Effector memory CD4-positive, alpha-beta T cell (primary cell): ENCODE measurements around the gene PHEX.

Experiments used
- DNase-seq, 3 donors: peaks; one replicate each; pipeline ENCODE4 v3.0.0-alpha.2; 2020
- H3K27ac ChIP-seq: 2 replicates; pipeline ENCODE4 v1.7.0; 2013; ENCODE audit warnings: mild to moderate bottlenecking, low read length, moderate library complexity; ENCODE audit not compliant: insufficient read depth, poor library complexity, severe bottlenecking
- H3K27me3 ChIP-seq: replicated peaks from 2 replicates; pipeline ENCODE4 v1.7.0; 2013; ENCODE audit warnings: mild to moderate bottlenecking, low read length; ENCODE audit not compliant: insufficient read depth, control insufficient read depth, poor library complexity, severe bottlenecking
- H3K36me3 ChIP-seq: 2 replicates; pipeline ENCODE4 v1.7.0; 2013; ENCODE audit warnings: mild to moderate bottlenecking, low read length, moderate library complexity; ENCODE audit not compliant: control insufficient read depth, insufficient read depth
- H3K4me1 ChIP-seq: 2 replicates; pipeline ENCODE4 v1.7.0; 2013; ENCODE audit warnings: low read length, mild to moderate bottlenecking; ENCODE audit not compliant: control insufficient read depth, insufficient read depth, poor library complexity, severe bottlenecking
- H3K4me3 ChIP-seq: 2 replicates; pipeline ENCODE4 v1.7.0; 2013; ENCODE audit warnings: low read length, low read depth, mild to moderate bottlenecking; ENCODE audit not compliant: insufficient read depth, poor library complexity, severe bottlenecking
- H3K9me3 ChIP-seq: 2 replicates; pipeline ENCODE4 v1.7.0; 2013; ENCODE audit warnings: mild to moderate bottlenecking, low read length, moderate library complexity; ENCODE audit not compliant: control insufficient read depth

PHEX gene

DNA sequence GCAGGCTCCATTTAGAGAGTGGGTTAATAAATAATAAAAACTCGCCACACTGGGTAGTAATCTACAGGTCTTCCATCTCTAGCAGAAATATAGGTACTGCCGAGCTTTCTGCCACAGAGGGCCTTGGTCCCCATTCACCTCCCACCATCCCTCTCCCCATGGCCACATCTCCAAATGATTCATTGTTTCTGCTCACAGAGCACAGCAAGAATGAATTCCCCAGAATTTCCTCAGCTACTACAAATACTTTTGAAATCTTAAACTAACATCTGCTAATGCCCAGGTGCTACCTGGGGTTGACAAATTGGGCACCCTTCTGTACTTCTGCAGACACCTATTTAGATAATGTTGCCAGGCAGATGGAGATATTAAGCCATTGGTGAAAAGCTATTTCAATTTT is 5.1 kb downstream of the PHEX start:
- Histone ChIP-seq H3K36me3 (no peaks in the 10 kb centered on the region), H3K9me3 (no peaks in the 10 kb centered on the region), H3K27me3 (no peaks in the 10 kb centered on the region), H3K4me1 (no peaks in the 10 kb centered on the region), H3K27ac (no peak overlapping the region), H3K4me3 (no peak overlapping the region)
- DNase-seq = no peak

- H3K9me3 ChIP-seq = no peaks in the 10 kb centered on the region
- no peak overlapping the region for H3K27ac ChIP-seq
- no peak for DNase-seq
- H3K36me3 ChIP-seq = no peaks in the 10 kb centered on the region
- H3K27me3 ChIP-seq = no peaks in the 10 kb centered on the region
- H3K4me3 ChIP-seq = no peak overlapping the region
- no peaks in the 10 kb centered on the region for H3K4me1 ChIP-seq
Measured at GRCh38 chrX:22037911-22038537, 5.9 kb downstream of the PHEX start.

DNA sequence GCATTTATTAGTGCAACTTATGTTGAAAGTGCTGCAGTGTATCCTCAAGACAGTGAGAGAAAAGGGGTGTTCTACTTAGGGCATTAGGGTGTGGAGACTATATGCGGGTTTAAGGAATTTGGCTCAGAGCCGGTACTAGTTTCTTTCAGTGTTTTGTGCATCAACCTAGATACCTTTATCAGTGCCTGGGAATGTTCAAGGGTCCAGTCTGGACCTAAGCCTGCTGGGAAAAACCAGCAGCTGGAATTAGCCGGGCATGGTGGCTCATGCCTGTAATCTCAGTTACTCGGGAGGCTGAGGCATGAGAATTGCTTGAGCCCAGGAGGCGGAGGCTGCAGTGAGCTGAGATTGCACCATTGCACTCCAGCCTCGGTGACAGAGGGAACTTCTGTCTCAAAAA is 7.4 kb downstream of the PHEX start:
- Histone ChIP-seq H3K4me3 (no peak overlapping the region), H3K27ac (no peak overlapping the region), H3K36me3 (no peaks in the 10 kb centered on the region), H3K4me1 (no peaks in the 10 kb centered on the region), H3K27me3 (no peaks in the 10 kb centered on the region), H3K9me3 (no peaks in the 10 kb centered on the region)
- DNase-seq = no peak

DNA sequence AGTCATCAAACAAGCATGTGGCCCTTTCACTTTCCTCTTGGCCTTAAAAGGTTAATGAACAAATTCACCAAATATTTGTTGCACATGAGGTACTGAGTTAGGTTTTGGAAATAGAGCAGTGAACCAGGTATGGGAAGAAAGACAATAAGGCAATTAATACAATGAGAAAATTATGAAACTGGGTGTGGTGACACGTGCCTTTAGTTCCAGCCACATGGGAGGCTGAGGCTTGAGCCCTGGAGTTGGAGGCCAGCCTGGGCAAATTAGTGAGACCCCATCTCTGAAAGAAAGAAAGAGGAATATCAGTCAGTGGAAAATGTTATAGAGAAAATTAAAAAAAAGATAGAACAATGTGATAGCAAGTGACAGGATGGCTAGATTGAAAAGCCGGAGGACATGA is 8.1 kb downstream of the PHEX start:
- no peak overlapping the region for H3K4me3 ChIP-seq
- no peaks in the 10 kb centered on the region for H3K4me1 ChIP-seq
- H3K27ac ChIP-seq = no peak overlapping the region
- no peaks in the 10 kb centered on the region for H3K9me3 ChIP-seq
- DNase-seq = no peak
- no peaks in the 10 kb centered on the region for H3K27me3 ChIP-seq
- H3K36me3 ChIP-seq = no peaks in the 10 kb centered on the region

DNA sequence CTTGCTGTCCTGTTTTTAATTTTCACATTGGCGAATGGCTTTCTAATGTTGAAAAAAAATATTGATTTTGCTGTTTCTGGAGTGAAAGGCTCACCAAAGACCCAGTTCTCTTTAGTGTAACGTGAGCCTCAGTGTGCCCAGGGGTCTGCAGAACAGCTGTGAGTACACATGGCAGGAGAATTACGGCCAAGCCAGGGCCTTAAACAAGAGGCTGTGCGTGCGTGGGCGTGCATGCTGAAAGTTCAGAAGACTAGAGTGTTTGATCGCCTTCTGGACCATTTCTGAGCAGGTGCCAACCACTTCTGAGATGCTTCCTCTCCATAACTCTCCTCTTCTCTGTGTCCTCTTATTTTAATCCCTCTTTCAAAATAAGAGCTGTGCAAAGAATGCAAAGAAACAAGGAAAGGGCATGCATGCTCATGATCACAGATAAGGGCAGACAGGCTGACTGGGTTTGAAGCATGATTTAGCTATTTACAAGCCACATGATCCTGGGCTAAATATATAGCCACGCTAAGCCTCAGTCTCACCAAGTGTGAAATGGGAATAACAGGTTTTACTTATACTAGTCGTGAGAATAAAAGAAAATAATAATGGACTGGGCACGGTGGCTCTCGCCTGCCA is 9.9 kb downstream of the PHEX start:
- no peaks in the 10 kb centered on the region for H3K9me3 ChIP-seq
- no peak for DNase-seq
- no peak overlapping the region for H3K4me3 ChIP-seq
- H3K4me1 ChIP-seq = no peaks in the 10 kb centered on the region
- no peak overlapping the region for H3K27ac ChIP-seq
- H3K27me3 ChIP-seq = no peaks in the 10 kb centered on the region
- H3K36me3 ChIP-seq = no peaks in the 10 kb centered on the region

GRCh38 chrX:22043872-22044271 is 11.7 kb downstream of the PHEX start:
- Histone ChIP-seq H3K9me3 (no peaks in the 10 kb centered on the region), H3K27me3 (no peaks in the 10 kb centered on the region), H3K27ac (no peak overlapping the region), H3K4me1 (no peaks in the 10 kb centered on the region), H3K36me3 (no peaks in the 10 kb centered on the region), H3K4me3 (no peak overlapping the region)
- no peak for DNase-seq

DNA sequence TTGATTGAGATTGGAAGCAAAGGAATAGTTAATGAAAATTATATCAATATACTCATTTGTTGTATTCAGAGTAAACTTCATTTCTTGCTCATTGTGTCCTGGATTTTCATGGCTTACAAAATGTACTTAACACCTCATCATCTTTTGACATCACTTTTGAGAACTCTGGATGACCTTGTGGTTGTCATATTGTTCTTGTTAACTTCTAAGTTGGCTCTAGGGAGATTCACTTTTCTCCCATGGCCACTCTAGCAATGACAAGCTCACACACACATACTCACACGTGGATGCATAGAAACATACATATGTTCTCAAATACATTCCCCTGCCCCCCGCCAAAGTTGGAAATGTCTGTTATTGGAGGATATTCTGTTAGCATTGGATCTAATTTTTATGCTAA is 15.3 kb downstream of the PHEX start:
- DNase-seq = no peak
- H3K27ac ChIP-seq = no peak overlapping the region
- no peak overlapping the region for H3K4me3 ChIP-seq
- H3K27me3 ChIP-seq = no peaks in the 10 kb centered on the region
- H3K9me3 ChIP-seq = no peaks in the 10 kb centered on the region
- no peaks in the 10 kb centered on the region for H3K36me3 ChIP-seq
- no peaks in the 10 kb centered on the region for H3K4me1 ChIP-seq

GRCh38 chrX:22053481-22053880 is 21.4 kb downstream of the PHEX start:
- Histone ChIP-seq H3K9me3 (no peaks in the 10 kb centered on the region), H3K4me3 (no peak overlapping the region), H3K27ac (no peak overlapping the region), H3K27me3 (no peaks in the 10 kb centered on the region), H3K36me3 (no peaks in the 10 kb centered on the region), H3K4me1 (no peaks in the 10 kb centered on the region)
- DNase-seq = no peak

DNA sequence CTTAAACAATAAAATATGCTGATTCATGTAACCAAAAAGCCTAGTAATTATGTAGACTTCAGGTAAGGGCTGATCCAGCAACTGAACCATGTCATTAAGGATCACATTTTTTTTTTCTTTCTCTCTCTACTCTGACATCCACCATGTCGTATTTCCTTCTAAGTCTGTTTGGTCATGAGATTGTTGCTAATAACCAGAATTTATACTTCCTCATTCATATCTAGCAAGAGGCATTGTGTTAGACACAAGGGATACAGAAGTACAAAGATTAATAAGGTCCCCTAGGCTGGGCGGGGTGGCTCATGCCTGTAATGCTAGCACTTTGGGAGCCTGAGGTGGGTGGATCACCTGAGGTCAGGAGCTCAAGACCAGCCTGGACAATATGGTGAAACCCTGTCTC is 24.1 kb downstream of the PHEX start:
- no peaks in the 10 kb centered on the region for H3K4me1 ChIP-seq
- H3K27me3 ChIP-seq = no peaks in the 10 kb centered on the region
- no peak overlapping the region for H3K4me3 ChIP-seq
- H3K9me3 ChIP-seq = no peaks in the 10 kb centered on the region
- H3K36me3 ChIP-seq = no peaks in the 10 kb centered on the region
- H3K27ac ChIP-seq = no peak overlapping the region
- no peak for DNase-seq

DNA sequence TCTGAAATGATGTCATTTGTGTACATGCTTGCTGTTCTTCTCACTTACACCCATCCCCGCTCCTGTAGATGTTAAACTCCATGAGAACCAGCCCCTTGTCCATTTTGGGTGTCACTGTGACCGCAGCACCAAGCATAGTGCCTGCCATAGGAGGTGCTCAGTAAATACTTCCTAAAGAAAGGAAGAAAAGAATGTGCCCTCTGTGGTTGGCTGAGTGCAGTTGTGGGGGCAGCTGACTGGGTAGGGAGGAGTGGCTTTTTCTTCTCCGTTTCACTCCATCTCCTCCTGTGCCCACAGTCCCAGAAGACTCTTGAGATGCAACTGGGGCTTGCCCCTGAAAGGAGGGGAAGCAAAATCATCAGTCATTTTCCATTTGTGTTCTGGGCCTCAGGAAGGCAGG is 25.5 kb downstream of the PHEX start:
- Histone ChIP-seq H3K27ac (no peak overlapping the region), H3K9me3 (no peaks in the 10 kb centered on the region), H3K36me3 (no peaks in the 10 kb centered on the region), H3K27me3 (no peaks in the 10 kb centered on the region), H3K4me1 (no peaks in the 10 kb centered on the region), H3K4me3 (no peak overlapping the region)
- no peak for DNase-seq
